ENCODE measurements around the gene PRF1.

- TF ChIP-seq CTCF (IDR thresholded peaks at IDR 0.05) (no peak), POLR2A (IDR thresholded peaks at IDR 0.05) (no peak), POLR2AphosphoS5 (IDR thresholded peaks at IDR 0.05) (no peak), EP300 (IDR thresholded peaks at IDR 0.05) (no peak)
Measured at GRCh38 chr10:70558295-70558694, 44.2 kb downstream of the PRF1 start.
